ENCODE measurements around the gene U2SURP. TPM values are rescaled to one million over a fixed set of nuclear protein-coding genes. Genes with fewer than 3 reads are reported as not detected.

Gene U2SURP
- total RNA-seq, 2 donors from 2014 or later = 65.4 to 68.2 TPM

- no peaks in the 10 kb centered on the region for H3K36me3 ChIP-seq (replicated peaks in 1 of 2; ENCODE audit: insufficient read depth in 1 of 2, low read depth in 2 of 2)
- no peak for TF ChIP-seq CTCF (IDR thresholded peaks at IDR 0.05)
- ATAC-seq (no peak), DNase-seq (no peak)
- no peak overlapping the region for H3K4me3 ChIP-seq
- H3K27me3 ChIP-seq = no peaks in the 10 kb centered on the region
- no peak overlapping the region for H3K27ac ChIP-seq
- peaks cover 0 to 15% (median 0%) of the 10 kb centered on the region in 3 donors for H3K9me3 ChIP-seq
- intact Hi-C loops (cut with DNase I) = no loop called here
- 49 to 70% methylated on average over 5 of the region's 5 CpGs for WGBS, 2 donors
- no peaks in the 10 kb centered on the region for H3K4me1 ChIP-seq
These were observed 103.8 kb downstream of the U2SURP start for GRCh38 chr3:143105170-143105569.

- peaks cover 0 to 8% (median 0%) of the 10 kb centered on the region in 3 donors for H3K9me3 ChIP-seq
- no peaks in the 10 kb centered on the region for H3K36me3 ChIP-seq (replicated peaks in 1 of 2; ENCODE audit: insufficient read depth in 1 of 2, low read depth in 2 of 2)
- DNase-seq (no peak), ATAC-seq (no peak)
- H3K27ac ChIP-seq = no peak overlapping the region
- TF ChIP-seq POLR2A (IDR thresholded peaks at IDR 0.05) (no peak), CTCF (IDR thresholded peaks at IDR 0.05) (no peak)
- intact Hi-C loops (cut with DNase I) = no loop called here
- no peaks in the 10 kb centered on the region for H3K27me3 ChIP-seq
- 83 to 85% methylated on average over 5 of the region's 5 CpGs for WGBS, 2 donors
- H3K4me1 ChIP-seq = no peaks in the 10 kb centered on the region
- no peak overlapping the region for H3K4me3 ChIP-seq
These were observed 108.5 kb downstream of the U2SURP start for GRCh38 chr3:143109861-143110260.

Small RNA genes within 50 kb of the gene (small RNA-seq; reads per million reads assigned to genes)
- not detected for gene AC021074.2

Other genes with a start within 250 kb of the U2SURP start
- 10 to 100 TPM in 1 of 2 donors, 1 to 10 TPM in 1; 1.6 to 41.5 TPM for gene PCOLCE2, start 112.5 kb upstream of the U2SURP start, total RNA-seq
- under 1 TPM; 0.26 to 0.33 TPM for gene PAQR9, start 37.9 kb upstream of the U2SURP start, total RNA-seq
- gene CHST2, start 118.2 kb downstream of the U2SURP start, total RNA-seq = 1 to 10 TPM; 1.3 to 4.3 TPM

Measured in body of pancreas (tissue), 4 donors.